ENCODE measurements around the gene PCK1.

PCK1 gene

DNA sequence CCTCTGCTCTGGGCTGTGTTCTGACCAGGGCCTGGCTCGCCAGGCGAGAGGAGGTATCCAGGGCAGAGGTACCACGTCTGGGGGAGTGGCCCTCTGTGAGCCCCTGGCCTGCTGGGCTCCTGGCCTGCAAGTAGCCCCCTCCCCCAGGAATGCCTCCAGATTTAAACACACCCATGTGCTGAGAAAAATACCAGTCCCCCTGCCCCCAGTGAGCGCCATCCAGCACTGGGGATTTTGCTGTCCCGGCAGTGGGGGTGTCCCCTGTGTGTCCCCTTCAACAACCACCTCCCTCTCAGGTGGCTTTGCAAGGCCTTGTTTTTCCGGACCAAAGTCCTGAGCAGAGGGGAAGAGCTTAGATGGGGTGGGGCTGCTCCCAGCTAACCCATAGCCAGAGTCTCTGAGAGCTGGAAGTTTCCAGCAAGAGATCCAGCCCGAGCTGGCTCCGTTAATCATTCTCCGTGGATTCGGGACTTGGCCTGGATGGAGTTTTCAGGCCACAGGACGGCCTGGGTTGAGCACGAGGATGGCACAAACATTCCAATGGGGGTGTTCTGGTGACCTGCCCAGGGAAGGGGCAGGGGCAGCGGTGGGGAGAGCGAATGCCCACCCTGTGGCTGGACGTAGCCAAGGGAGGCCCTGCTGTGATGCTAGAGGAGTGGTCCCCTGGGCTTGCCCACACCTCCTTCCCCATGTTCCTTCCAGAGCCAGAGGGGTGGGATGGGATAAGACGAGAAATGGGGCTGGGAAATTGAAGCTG lies 29.0 kb downstream of the PCK1 start:
- DNase-seq (ENCODE audit: low read depth) = no peak

DNA sequence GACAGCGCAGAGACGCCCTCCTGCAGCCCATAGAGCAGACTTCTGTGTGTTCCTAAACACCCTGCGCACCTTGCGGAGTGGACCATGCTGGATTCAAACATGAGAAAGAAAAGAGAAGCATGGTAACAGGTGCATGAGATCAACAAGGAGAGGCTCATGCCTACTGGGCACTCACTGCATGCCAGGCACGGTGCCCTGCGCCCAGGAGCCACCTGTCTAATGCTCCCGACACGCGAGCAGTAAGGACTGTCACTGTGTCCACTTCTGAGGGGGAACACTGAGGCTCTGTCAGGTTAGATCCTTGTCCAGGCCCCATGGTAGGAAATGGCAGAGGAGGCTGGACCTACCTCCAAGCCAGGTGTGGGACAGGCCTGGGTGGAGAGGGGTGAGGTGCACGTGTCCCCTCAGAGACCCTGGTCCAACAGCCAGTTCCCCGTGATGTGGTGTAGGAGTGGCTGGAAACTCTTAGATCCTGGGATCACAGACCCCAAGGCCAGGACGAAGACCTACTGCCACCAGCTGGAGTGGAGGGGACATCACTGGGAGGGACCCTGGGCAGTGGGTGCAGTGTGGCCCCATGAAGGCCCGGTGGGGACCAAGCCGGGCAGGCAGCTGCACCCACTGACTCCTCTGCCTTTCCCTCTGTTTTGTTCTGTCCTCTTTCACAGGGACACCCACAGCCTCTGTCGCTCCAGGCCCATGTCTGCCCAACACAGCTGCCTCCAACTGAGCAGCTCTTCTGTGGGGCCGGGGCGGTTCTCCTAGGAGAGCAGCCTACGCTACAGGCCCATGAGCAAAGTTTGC lies 29.8 kb downstream of the PCK1 start:
- DNase-seq (ENCODE audit: low read depth) = no peak

DNA sequence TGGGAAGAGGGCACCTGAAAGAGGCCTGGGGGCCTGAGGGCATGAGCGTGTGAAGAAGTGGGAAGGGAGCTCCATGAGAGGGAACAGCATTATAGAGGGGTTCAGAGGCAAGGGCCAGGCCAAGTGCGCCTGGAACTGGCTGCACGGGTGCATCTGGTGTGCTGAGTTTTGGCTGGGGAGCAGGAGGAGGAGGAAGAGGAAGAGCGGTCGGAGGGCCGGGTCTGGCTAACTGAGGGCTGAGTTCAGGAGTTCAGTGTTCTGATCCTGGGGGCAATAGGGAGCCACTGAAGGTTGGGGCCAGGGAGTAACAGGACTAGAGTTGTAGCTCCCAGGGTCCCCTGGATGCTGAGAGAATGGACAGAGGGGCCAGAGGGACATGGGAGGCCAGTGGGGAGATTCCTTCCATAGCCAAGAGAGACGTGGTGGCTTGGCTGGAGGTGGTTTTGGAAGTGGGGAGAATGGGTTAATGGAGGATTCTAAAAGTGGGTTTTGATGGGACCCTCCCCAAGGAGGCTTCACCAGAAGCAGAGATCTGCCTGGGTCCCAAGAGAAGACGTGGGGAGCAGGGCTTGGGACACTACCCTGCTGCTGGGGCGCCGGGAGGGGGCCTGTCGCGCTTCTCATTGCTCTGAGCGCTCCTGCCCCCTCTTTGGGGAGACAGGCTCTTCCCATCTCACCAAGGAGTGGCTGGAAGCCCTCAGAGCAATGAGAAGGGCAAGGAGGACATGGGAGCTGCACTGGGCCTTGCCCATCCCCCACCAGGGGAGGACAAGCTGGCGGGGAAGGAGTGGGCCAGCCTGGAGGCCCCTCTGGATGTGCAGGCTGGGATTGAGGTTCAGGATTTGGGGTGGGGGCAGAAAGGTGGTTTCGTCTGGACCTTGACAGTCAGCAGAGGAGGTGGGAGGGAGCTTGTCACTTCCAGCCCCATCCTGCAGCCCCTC lies 30.6 kb downstream of the PCK1 start:
- DNase-seq (ENCODE audit: low read depth) = no peak

DNA sequence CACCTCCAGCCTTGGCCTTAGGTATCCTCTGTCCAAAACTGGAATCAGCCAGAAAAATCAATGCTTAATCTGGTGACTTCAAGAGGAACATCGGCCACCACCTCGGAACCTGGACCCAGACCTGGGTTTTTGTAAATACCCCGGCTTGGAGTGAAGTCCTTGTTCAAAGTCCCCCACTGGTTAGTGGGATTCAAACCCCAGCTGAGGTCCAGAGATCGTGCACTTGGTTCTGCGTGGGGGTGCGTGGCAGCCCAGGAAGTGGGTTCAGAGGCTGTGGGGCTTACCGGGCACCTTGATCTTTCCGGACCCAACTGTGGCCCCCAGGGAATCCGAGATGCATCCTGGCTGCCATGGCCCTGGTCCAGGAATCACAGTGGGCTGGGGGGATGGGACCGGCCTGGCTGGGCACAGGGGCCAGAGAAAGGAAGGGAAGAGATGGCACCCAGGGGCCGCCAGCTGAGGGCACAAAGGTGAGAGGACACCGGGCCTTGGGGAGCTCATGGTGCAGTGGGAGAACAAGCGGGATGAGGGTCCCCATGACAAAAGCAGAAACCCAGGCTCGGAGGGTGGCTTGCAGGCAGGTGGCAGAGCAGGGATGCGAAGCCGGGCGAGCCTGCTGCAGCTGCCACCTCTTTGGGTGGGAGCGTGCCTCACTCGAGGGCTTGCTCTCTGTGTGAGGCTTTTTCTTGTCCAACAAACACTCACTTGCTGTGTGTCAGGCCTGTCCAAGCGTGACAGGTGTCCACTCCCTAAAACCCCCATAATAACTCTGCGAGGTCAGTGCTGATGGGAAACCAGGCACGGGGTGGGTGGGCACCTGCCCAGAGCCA lies 31.6 kb downstream of the PCK1 start:
- DNase-seq (ENCODE audit: low read depth) = no peak

DNA sequence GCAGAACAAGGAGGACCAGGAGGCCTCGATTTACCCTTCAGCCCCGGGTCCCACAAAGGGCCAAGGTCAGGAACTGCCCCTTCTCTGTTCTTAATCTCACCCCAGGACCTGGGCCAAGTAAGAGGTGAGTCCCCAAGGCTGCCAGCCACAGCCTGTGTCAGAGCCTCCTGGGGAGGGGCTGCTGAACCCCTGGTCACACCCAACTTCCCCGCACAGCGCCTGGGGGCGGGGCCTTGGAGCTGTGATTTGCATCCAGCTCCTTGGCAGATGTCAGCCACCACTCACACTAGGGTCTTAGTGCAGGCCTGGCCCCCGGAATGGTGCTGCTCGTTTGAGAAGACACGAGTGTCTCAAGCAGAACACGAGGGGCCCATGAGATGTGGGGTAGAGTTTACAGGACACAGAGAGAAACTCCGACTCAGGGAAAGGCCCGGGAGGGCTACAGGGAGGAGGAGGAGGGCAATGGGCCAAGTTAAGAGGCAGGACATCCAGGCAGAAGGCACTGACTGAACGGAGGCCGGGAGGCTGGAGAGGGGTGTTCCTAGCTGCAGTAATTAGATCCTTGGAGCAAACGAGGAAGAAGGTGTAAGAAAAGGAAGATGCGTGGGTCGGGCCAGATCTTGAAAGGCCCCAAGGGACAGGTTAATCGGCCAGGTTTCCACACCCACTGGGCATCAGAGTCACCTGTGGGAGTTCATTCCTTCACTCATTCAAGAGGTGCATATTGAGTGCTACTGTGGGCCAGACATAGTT lies 32.4 kb downstream of the PCK1 start:
- no peak for DNase-seq (ENCODE audit: low read depth)

DNA sequence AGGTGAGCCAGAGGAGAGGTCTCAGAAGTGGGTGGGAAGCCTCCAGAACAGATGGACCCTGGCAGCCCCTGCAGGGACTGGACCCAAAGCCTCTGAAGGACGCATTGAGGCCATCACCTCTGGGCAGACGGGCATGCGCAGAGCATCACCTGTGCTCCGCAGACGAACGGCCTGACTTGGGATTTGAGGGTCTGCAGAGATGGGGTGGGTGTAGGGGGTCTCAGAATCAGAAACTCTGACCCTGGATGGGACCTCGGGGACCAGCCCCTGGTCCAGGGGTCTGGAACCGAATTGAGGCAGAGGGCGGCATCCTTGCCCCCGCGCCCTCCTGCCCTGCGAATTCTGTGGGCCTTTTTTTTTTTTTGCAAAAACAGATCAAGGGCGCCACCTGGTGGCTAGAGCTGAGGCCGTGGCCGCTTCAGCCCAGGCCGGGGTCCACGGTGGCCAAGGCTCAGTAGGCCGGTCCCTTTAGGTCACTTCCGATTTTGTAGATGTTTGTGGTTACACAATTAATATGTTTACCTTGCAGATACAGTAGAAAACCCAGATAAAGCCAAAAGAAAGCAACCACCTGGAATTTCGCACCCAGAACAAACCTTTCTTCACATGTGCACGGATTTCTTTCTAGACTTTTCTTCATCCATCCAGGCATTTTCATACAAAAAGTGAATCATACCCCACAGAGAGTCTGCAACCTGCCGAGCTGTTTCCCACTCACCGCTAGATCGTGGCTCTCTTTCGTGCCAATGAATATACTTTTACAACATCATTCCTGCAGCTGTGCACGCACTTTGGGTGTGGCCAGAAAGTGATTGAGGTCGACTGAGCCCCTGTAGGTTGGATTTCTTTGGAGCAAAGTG lies 33.4 kb downstream of the PCK1 start:
- no peak for DNase-seq (ENCODE audit: low read depth)

DNA sequence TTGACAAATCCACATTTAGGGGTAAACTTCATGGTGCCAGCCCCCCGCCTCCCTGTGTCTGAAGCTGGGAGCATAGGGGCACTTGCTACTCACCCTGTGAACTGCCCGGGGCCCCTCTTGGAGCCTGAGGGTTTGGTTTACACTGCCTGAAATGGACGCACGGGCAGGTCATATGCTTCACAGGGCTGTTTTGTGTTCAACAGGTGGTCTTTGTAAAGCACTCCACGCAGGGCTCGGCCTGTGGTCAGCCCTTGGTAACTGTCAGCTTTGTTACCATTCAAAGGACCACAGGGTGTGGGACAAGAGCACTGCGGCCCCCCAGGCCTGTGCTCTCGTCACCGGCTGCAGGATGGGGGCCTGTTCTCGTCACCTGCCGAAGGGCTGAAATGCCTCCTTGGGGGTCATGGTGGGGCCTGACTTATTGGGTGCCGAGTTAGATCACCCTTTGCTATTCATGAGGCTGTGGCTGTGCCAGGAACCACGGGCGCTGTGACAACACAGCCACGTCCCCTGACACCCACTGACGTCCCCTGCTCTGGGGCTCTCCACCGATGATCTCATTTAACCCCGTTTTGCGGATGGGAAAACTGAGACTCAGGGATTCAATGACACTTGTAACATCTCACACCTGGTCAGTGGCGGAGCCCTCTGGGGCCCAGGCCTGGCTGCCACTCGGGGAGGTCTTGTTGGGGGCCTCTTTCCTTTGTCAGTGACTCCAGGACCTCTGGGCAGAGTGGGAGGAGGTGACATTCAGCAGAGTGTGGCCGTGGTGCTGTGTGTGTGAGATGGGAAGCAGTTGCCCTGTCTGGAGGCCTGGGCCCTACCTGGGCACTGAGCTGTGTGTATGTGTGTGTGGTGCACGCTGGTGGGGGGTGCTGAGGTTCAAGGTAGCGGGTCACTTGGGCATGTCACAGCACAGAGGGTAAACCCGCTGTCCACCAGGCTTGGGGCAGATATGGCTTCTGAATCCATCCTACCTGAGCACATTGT lies 34.4 kb downstream of the PCK1 start:
- no peak for DNase-seq (ENCODE audit: low read depth)

DNA sequence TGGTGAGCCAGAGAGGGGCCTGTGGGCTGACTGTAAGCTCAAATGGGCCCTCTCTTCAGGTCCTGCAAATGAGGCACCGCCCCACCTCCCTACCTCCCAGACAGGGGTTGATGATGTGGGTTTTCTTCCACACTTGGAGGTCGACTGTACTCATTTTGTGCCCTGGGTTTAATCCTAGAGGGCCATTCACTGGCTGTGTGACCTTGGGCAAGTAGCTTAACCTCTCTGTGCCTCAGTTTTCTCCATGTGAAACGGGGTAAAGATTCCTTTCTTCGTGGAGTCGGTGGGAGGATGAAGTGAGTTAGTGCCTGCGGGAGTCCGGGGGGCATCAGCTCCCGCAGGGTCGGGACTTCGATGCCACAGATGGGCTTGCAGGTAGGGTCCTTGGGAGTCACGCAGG lies 35.4 kb downstream of the PCK1 start:
- DNase-seq (ENCODE audit: low read depth) = no peak

DNA sequence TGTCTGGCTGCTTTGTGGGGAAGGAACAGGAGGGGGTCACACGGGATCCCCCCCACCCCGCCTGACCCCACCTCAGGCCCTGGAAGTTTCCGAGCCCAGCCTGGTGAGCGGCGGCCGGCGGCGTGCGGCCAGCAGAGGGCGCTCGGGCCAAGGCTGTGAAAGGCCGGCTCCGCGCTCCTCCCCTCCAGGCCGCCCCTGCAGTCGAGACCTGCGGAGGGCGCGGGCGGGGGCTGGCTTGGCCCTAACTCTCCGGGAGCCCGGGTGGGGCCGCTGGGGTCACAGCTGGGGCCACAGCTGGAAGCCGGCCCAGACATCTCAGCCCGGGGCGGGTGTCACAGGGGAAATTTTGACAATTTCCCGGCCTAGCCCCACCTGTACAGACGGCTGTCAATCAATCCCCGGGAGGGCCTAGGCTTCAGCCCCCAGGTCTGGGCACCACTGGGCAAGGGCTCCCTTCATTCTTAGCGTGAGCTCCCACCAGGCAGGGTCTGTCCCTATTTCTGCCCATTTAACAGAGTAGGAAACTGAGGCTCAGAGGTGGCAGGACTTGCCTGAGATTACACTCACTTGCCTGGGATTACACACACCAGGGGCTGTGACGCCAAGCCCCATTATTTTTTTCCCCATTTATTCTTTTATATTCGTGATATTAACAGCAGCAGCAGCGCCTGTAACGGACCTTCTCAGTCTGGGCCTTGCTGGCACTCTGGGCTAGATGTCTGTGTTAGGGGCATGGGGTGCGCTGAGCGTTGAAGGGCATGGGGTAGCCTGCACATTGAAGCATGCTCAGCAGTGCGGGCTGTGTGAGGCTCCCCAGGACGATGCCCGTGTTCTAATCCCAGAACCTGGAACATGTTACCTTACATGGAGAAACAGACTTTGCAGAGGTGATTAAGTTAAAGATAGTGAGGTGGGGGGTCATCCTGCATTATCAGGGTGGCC lies 36.4 kb downstream of the PCK1 start:
- peak; percentile 60 for DNase-seq (ENCODE audit: low read depth)

DNA sequence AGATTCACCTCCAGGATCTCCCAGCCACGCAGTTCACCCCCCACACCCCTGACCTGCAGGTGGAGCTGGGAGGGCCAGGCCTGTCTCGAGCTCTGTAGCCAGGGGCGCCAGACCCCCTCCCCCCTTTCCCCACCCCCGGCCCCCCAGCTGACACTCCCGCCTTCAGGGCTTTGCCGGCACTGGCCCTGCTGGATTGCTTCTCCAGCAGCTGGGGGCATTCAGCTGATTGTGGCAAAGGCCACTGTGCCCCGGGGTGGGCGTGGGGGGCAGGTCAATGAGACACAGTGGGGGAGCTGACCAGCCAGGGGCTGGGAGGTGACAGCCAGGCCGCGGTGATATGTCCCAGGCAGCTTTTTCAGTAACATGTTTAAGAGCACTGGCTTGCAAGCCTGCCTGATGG lies 37.1 kb downstream of the PCK1 start:
- DNase-seq (ENCODE audit: low read depth) = no peak

DNA sequence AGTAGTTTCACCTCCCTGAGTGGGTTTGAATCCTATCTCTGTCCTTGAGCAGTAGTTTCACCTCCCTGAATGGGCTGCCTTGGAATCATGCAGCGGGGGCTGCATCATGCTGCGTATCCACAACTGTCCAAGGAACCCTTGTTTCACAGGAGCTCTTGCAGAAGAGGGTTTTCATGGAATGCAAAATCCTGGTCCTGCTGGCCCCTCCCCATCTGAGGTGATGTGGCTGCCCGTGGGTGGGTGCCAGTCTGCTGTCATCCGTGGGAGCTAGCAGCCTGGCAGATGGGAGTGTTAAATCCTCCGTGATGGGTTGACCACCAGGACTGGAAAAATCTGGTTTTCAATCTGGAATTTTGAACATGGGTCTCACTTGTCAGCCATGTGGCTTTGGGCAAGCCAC lies 37.6 kb downstream of the PCK1 start:
- DNase-seq (ENCODE audit: low read depth) = no peak

DNA sequence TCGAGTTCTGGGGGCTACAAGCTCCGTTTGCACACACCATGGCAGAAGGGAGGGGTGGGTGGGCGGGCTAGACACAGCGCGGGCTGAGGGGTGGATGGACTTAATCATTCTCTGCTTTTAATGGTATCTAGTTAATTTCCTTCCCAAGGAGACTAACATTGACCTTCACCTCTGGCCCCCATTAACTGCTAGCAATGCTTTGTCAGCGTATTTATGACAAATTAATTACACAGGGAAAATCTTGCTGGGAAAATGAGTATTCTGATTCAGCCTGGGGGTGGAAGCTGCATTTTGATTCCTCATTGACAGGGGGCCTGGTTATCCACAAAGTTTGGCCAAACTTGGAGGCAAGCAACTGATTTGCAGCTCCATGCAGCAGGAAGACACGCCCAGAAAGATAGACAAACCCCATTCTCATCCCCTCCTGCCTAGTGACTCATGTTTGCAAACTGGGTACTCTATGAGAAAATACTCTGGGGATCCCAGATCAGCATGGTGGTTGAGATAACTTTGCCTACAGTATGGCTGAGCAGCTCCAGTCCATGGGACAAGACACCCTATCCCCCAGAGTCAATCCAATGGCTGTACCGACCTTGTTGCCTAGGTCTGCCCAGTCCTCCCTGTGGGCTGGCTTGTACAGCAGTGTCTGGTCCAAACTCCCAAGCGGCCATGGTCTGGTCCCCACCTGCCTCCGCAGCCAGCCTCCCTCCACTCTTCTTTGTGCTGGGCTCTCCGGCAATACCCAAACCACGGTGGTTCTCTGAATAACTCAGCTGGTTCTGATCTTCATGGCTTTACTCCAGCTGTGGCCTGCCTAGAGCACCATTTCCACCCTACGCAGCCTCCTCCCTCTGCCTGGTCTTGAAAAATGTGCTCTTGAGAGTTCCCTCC lies 39.7 kb downstream of the PCK1 start:
- DNase-seq (ENCODE audit: low read depth) = no peak

DNA sequence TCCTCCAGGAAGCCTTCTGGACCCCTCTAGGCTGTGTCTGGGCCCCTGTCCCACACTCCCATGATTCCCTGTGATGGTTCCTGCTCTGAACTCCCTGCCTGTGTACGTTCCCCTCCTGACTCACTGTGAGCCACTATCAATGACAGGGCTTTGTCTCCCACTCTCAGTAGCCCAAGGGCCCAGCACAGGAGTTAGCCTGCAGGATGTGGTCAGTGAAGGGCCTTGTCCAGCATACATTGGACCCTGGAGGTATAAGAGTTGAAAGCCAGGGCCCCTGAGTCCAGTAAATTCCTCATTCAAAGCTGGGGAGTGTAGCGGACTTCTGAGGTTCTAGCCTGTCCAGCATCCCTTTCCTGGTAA lies 40.3 kb downstream of the PCK1 start:
- no peak for DNase-seq (ENCODE audit: low read depth)

DNA sequence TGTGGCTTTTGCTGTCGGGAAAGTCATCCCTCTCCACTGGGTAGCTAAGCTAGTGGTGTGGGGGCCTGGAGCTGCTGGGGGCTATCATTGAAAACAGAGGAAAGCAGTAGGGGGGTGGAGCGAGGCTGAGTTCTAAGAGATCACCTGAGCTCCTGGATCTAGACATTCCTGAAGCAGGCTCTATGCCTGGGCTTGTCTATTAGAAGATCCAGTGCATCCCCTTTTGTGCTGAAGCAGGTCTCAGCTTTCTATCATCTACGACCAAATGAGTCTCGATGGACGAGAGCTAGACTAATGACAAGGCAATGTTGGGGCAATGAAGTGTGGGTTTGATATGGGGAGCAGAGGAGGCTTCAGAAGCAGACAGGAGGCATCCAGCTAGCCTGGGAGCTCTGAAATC lies 40.8 kb downstream of the PCK1 start:
- DNase-seq (ENCODE audit: low read depth) = no peak

DNA sequence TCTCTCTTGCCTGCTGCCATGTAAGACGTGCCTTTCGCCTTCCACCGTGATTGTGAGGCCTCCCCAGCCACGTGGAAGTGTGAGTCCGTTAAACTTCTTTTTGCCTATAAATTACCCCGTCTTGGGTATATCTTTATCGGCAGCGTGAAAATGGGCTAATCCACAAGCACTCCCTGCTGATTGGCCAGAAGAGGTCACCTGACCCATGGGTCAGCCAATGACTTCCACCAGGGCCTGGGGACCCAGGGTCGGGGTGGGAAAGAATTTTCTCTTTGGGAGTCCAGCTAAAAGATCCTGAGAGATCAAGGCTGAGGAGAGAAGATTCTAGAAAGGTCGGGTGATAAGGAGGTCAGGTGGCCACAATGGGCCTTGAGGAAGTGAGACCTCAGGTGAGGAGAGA lies 42.2 kb downstream of the PCK1 start:
- DNase-seq (ENCODE audit: low read depth) = no peak

DNA sequence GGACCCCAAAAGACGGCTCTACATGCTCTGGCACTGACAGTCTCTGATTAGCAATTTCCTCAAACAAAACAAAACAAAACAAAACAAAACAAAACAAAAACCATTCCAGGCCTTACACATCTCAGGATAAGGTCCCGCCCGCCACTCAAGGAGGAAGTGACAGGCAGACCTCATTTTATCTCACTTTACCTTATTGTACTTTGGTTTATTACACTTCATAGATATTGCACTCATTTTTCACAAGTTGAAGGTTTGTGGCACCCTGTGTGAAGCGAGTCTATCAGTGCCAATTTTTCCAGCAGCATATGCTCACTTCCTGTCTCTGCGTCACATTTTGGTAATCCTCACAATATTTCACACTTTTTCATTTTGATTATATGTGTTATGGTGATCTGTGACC lies 44.1 kb downstream of the PCK1 start:
- DNase-seq (ENCODE audit: low read depth) = no peak

DNA sequence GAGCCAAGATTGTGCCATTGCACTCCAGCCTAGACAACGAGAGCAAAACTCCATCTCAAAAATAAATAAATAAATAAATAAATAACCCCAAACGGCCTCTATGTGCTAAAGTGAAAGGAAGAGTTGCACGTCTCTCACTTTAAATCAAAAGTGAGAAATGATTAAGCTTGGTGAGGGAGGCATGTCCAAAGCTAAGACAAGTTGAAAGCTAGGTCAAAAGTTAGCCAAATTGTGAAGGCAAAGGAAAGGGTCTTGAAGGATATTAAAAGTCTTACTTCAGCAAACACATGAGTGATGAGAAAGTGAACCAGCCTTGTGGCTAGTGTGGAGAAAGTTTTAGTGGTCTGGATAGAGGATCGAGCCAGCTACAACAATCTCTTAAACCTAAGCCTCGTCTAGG lies 45.0 kb downstream of the PCK1 start:
- no peak for DNase-seq (ENCODE audit: low read depth)
